ENCODE results near the gene KIF2C.
"Not testable (repeated sequence)": the region's sequence is repeated elsewhere in the genome, so short reads cannot be mapped to it uniquely, and the experiment has no call there.

Gene KIF2C

DNA sequence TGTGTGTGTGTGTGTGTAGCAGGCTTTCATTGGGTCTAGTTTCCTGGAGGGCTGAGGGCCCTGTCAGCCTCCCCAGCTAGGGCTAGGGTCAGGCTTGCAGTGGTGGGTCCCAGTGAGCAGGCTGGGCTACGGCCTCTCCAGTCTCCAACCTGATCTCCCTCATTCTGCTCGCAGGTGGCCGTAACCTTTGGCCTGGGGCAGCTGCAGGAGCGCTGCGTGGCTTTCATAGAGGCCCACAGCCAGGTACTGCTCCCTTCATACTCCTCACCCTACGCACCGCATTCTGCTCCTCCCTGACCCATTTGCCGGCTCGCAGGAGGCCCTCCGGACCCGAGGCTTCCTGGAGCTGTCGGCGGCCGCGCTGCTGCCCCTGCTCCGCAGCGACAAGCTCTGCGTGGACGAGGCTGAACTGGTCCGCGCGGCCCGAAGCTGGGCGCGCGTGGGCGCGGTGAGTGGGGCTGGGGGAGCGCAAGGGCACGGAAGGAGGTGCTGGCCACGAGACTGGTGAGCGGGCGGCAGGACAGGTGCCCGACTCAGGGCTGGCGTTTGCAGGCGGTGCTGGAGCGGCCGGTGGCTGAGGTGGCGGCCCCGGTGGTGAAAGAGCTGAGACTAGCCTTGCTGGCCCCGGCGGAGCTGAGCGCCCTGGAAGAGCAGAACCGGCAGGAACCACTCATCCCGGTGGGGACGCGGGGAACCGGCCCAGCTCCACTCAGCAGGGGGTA is 73.3 kb downstream of the KIF2C start:
- no peak for DNase-seq (ENCODE audit: low spot score)

DNA sequence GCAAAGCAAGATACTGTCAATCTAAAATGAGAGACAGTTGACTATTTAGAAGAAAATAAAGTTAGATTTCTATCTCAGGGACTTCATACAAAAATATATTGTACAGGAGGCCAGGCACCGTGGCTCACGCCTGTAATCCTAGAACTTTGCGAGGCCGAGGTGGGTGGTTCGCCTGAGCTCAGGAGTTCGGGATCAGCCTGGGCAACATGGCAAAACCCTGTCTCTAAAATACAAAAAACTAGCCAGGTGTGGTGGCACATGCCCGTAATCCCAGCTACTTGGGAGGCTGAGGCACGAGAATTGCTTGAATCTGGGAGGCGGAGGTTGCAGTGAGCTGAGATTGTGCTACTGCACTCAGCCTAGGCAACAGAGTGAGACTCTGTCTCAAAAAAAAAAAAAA is 76.3 kb downstream of the KIF2C start:
- DNase-seq (ENCODE audit: low spot score) = not testable (repeated sequence)

GRCh38 chr1:44817307-44817706 is 77.7 kb downstream of the KIF2C start:
- DNase-seq (ENCODE audit: low spot score) = no peak
